Measurements from ENCODE around the gene GPR173. TPM values are rescaled to one million over a fixed set of nuclear protein-coding genes. Genes with fewer than 3 reads are reported as not detected.

GPR173 gene
- total RNA-seq, 1 experiment from 2014 or later, result 0.63 TPM

- DNase-seq, result no peak
- no peaks in the 10 kb centered on the region for H3K9me3 ChIP-seq
- H3K36me3 ChIP-seq, result no peaks in the 10 kb centered on the region
- no peaks in the 10 kb centered on the region for H3K27me3 ChIP-seq
- peak overlapping the region; percentile 54 for H3K4me3 ChIP-seq
These were observed 533 bp downstream of the GPR173 start for GRCh38 chrX:53049127-53049517.

DNA sequence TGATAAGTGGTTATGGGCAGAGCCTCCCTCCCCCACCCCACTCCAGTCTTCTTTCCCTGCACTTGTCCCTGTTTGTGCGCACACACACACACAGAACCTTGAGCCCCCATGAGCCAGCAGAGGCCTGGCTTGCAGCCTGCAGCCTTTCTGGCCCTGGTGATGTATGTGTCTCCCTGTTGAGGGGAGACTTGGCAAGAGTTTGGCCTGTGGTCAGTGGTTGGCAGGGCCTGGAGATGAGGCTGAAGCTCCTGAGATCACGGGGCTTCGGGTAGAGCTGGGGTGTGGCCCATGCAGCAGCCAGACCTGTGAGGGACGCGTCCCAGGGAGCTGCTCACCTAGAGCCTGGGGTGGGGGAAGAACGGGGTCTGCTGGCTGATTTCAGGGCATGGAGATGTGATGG is 2.3 kb downstream of the GPR173 start:
- DNase-seq, result peak; percentile 32
- H3K27me3 ChIP-seq, result no peaks in the 10 kb centered on the region
- no peaks in the 10 kb centered on the region for H3K9me3 ChIP-seq
- H3K36me3 ChIP-seq, result no peaks in the 10 kb centered on the region
- no peak overlapping the region for H3K4me3 ChIP-seq

GRCh38 chrX:53055244-53055849 is 6.8 kb downstream of the GPR173 start:
- Histone ChIP-seq H3K4me3 (no peak overlapping the region), H3K36me3 (no peaks in the 10 kb centered on the region), H3K9me3 (no peaks in the 10 kb centered on the region), H3K27me3 (no peaks in the 10 kb centered on the region)
- no peak for DNase-seq

DNA sequence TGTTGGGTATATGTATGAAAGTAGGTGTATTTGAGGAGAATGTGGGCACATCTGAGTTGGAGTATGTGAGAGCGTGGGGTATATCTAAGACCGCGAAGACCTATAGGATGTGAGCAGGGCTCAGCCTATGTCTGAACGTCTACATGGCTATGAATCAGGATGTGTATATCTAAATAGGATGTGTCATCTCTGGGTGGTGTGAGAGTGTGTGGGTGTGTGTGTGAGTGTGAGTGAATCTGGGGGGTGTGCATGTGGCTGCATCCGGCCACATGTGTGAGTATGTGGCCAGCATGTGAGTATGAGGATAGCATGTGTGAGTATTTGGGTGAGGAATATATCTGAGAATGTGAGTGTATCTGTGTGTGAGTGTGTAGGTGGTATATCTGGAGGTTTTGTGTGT is 7.7 kb downstream of the GPR173 start:
- Histone ChIP-seq H3K27me3 (no peaks in the 10 kb centered on the region), H3K9me3 (no peaks in the 10 kb centered on the region), H3K36me3 (no peaks in the 10 kb centered on the region), H3K4me3 (no peak overlapping the region)
- no peak for DNase-seq

GRCh38 chrX:53065104-53065503 is 16.5 kb downstream of the GPR173 start:
- no peak overlapping the region for H3K4me3 ChIP-seq
- H3K27me3 ChIP-seq, result no peaks in the 10 kb centered on the region
- no peaks in the 10 kb centered on the region for H3K9me3 ChIP-seq
- no peaks in the 10 kb centered on the region for H3K36me3 ChIP-seq
- no peak for DNase-seq

DNA sequence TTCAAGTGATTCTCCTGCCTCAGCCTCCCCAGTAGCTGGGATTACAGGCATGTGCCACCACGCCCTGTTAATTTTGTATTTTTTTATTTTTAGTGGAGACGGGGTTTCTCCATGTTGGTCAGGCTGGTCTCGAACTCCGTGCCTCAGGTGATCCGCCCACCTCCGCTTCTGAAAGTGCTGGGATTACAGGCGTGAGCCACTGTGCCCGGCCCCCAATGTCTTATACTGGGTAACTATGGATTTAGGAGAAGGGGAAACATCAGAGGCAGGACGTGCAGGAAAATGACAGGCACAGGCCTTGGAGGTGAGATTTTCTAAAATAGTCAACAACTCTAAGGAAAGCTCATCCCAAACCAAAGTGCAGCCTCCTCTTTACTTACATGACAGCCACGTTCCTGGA is 22.5 kb downstream of the GPR173 start:
- no peak for DNase-seq
- no peaks in the 10 kb centered on the region for H3K27me3 ChIP-seq
- H3K4me3 ChIP-seq, result no peak overlapping the region
- H3K36me3 ChIP-seq, result no peaks in the 10 kb centered on the region
- no peaks in the 10 kb centered on the region for H3K9me3 ChIP-seq

- H3K4me3 ChIP-seq, result peak overlapping the region; percentile 41
- no peaks in the 10 kb centered on the region for H3K36me3 ChIP-seq
- no peaks in the 10 kb centered on the region for H3K9me3 ChIP-seq
- DNase-seq, result peak; percentile 27
- H3K27me3 ChIP-seq, result no peaks in the 10 kb centered on the region
These were observed 23.2 kb downstream of the GPR173 start for GRCh38 chrX:53071604-53072417.

DNA sequence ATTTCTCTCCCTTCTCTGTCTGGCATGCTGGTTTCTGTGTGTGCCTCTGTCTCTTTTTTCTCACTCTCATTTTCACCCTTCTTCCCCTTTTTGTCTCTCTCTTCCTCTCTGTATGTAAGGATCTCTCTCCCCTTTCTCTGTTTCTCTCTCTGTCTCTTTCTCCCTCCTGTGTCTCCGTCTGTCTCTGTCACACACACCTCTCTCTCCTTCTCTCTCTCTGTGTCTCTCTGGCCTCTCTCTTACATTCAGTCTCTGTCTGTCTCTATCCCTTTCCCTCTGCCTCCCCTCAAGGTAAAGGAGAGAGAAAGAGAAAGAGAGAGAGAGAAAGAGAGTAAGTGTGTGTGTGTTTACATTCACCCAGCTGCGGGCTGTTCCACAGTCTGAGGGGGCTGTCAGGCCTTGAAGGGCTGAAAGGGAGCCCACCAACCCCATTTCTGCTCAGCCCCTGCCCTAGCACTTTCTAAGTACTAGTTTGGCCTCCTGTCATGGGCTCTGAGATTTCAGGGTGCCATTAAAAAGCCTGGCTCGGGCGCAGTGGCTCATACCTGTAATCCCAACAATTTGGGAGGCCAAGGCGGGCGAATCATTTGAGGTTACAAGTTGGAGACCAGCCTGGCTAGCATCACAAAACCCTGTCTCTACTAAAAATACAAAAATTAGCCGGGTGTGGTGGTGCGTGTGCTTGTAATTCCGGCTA is 24.0 kb downstream of the GPR173 start:
- Histone ChIP-seq H3K36me3 (no peaks in the 10 kb centered on the region), H3K9me3 (no peaks in the 10 kb centered on the region), H3K27me3 (no peaks in the 10 kb centered on the region), H3K4me3 (no peak overlapping the region)
- no peak for DNase-seq

GRCh38 chrX:53073115-53073586 is 24.6 kb downstream of the GPR173 start:
- H3K27me3 ChIP-seq, result no peaks in the 10 kb centered on the region
- no peaks in the 10 kb centered on the region for H3K36me3 ChIP-seq
- H3K4me3 ChIP-seq, result no peak overlapping the region
- no peaks in the 10 kb centered on the region for H3K9me3 ChIP-seq
- no peak for DNase-seq

DNA sequence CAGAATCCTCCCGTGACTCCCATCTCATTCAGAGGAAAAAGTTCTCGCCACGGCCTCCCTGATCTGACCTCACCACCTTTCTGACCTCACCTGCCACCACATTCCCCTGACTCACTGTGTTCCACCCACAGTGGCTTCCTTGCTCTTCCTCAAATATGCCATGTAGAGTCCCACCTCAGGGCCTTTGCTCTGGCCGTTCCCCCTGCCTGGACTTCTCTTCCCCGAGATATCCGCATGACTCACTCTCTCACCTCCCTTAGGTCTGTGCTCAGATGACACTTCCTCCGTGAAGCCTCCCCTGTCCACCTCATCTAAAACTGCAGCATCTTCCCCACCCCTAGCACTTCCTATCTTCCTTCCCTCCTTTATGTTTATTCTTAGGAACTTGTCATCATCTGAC is 26.4 kb downstream of the GPR173 start:
- no peak for DNase-seq
- Histone ChIP-seq H3K9me3 (no peaks in the 10 kb centered on the region), H3K36me3 (no peaks in the 10 kb centered on the region), H3K4me3 (no peak overlapping the region), H3K27me3 (no peaks in the 10 kb centered on the region)

DNA sequence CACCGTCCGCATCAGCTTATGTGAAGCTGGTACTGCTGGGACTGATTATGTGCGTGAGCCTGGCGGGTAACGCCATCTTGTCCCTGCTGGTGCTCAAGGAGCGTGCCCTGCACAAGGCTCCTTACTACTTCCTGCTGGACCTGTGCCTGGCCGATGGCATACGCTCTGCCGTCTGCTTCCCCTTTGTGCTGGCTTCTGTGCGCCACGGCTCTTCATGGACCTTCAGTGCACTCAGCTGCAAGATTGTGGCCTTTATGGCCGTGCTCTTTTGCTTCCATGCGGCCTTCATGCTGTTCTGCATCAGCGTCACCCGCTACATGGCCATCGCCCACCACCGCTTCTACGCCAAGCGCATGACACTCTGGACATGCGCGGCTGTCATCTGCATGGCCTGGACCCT is 28.1 kb downstream of the GPR173 start:
- no peaks in the 10 kb centered on the region for H3K9me3 ChIP-seq
- no peak overlapping the region for H3K4me3 ChIP-seq
- H3K27me3 ChIP-seq, result no peaks in the 10 kb centered on the region
- DNase-seq, result no peak
- H3K36me3 ChIP-seq, result no peaks in the 10 kb centered on the region

- H3K36me3 ChIP-seq, result no peaks in the 10 kb centered on the region
- no peak for DNase-seq
- no peaks in the 10 kb centered on the region for H3K27me3 ChIP-seq
- H3K4me3 ChIP-seq, result no peak overlapping the region
- H3K9me3 ChIP-seq, result no peaks in the 10 kb centered on the region
These were observed 28.9 kb downstream of the GPR173 start for GRCh38 chrX:53077207-53078197.

DNA sequence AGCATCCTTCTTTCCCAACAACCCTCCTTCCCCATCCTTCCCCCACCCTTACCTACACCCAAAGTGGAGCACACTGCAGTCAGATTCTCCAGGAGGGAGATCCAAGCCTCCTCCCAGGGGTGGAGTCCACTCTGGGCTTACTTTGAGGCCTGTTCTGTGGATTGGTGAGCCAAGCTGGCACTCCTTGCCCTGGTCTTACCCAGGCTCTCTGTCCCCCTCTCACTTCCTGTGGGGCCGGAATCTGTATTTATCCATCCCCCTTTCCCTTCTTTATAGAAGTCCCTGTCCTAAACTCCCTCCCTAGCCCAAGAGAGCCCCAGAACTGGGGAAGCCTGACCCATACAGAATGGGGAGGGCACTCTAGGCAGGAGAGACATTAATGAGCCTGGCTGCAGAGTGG is 30.4 kb downstream of the GPR173 start:
- Histone ChIP-seq H3K36me3 (no peaks in the 10 kb centered on the region), H3K9me3 (no peaks in the 10 kb centered on the region), H3K27me3 (no peaks in the 10 kb centered on the region), H3K4me3 (no peak overlapping the region)
- no peak for DNase-seq

DNA sequence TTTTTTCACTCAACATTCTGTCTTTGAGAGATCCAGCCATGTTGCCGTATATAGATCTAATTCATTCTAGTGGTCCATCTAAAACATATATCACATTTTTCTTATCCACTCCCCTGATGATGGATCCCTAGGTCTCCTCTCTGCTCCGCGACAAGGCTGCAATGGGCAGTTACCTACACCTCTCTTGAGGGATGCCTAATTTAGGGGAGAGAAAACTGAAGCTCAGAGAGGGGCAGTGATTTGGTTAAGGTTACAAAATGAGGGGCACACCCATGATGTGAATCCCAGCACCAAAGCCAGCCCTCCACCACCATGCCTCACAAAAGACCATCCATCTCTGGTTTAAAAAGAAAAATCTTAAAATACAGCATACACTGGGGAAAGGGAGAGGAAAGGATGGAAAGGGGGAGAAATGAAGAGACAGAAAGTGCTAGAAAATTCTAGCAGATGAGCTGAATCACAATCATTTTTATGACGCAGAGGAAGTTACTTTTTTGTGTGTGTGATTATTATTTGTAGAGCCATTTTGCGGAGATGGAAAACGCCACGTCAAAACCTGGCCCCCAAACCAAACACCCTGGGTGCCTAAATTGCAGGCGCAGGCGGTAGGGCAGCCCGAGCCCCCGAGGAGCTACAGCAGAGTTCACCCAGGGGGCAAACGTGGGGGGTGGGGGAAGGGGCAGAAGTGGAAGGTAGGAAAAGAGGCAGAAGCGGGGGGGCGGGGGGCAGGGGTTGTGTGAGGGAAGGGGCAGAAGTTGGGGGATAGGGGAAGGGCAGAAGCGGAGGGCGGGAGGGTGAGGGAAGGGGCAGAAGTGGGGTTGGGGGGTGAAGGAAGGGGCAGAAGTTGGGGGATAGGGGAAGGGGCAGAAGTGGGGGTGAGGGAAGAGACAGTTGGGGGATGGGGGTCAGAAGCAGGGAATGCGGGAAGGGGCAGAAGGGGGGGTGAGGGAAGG is 32.3 kb downstream of the GPR173 start:
- no peak for DNase-seq
- H3K27me3 ChIP-seq, result no peaks in the 10 kb centered on the region
- H3K36me3 ChIP-seq, result peaks cover 6% of the 10 kb centered on the region; the same call in 1 of the 2 replicates
- H3K9me3 ChIP-seq, result no peaks in the 10 kb centered on the region
- H3K4me3 ChIP-seq, result peak overlapping the region; percentile 15; the same call in 1 of the 2 replicates

DNA sequence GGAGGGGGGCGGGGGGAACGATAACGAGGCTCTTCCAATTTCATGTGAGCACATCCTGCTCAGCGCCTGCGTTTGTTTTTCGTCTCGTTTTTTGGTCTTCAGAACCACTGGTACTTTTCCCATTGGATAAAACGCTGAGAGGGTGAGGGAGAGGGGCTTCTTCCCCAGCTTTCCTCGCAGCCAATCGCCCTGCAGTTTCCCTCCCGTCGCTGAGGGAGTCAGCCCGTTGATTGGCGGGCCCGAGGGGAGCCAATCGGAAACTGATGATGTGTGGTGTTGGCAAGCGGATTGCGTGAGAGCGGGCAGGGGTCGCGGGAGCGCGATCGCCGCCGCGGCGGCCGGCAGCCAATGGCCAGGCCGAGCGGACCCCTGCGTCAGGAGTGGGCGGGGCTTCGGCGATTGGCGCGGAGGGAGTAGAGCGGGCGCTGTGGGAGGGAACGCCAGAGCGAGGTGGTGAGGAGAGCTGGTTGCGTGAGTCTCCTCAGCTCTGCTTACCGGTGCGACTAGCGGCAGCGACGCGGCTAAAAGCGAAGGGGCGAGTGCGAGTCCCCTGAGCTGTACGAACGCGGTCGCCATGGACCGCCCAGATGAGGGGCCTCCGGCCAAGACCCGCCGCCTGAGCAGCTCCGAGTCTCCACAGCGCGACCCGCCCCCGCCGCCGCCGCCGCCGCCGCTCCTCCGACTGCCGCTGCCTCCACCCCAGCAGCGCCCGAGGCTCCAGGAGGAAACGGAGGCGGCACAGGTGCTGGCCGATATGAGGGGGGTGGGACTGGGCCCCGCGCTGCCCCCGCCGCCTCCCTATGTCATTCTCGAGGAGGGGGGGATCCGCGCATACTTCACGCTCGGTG is 33.6 kb downstream of the GPR173 start, which contains the start of gene TSPYL2:
TSS of gene TSPYL2 (plus strand) at position 443 of the 848 bp plus-strand sequence. CDS start at position 575, 132 bp downstream.
- H3K27me3 ChIP-seq, result no peaks in the 10 kb centered on the region
- DNase-seq, result peak; percentile 95
- H3K9me3 ChIP-seq, result no peaks in the 10 kb centered on the region

More for the DNA sequence above, 33.6 kb downstream of the GPR173 start, which contains the start of gene TSPYL2:
- Histone ChIP-seq H3K36me3 (peaks cover 7% of the 10 kb centered on the region; the same call in 1 of the 2 replicates), H3K4me3 (peak within 1 kb of the TSS; percentile 72)
